Measurements from ENCODE around the gene HIGD1A.
A peak's percentile ranks its signal among the peaks of the same experiment; 100 is the strongest.

The HIGD1A gene

DNA sequence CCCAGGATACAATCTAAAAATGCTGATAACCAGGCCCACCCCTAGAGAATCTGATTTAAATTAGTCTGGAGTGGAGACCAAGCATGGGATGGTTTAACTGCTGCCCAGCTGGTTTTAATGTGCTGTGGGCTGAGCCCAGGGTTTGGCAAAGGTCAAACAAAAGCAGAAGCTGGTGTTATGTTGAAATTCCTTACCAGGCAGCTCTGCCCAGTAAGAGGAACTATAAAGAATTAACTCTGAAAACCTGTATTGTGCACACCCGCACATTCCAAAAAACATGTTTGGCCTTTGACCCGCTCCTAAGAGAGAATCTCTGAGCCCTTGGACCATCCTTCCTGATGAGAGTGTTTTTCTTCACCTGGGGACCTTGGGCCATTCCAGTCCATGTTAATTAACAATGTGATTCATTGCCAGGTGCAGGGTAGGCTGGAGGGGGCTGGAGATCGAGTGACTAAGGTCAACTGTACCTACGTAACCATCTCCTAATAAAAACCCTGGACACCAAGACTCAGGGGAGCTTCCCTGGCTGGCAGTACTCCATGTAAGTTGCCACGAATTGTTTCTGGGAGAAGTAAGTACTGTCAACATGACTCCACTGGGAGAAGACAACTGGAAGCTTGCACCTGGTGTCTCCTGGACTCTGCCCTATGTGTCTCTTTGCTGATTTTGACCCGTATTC lies 42.1 kb downstream of the HIGD1A start:
- no peak for DNase-seq (ENCODE audit: insufficient read length, low spot score)
- FAIRE-seq: no peak

DNA sequence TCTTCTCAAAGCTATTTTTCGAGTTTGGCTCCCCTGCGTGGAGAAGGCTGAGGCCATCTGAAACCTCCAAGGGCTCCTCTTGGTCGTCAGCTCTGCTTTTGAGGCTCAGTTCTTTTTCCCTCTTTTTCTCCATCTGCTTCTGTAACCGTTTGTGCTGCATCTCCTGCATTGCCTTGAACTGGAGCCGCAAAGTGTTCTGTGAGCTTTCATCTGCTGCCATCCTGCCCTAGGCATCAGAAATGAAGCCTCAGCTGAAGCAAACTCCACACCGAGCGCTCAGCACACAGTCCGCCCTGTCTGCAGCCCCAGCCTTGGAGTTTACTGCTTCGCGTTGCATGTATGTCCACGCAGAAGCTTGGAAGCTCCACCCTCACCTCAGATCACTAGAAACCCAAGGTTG lies 46.2 kb downstream of the HIGD1A start:
- DNase-seq (ENCODE audit: insufficient read length, low spot score) (no peak), FAIRE-seq (no peak)

DNA sequence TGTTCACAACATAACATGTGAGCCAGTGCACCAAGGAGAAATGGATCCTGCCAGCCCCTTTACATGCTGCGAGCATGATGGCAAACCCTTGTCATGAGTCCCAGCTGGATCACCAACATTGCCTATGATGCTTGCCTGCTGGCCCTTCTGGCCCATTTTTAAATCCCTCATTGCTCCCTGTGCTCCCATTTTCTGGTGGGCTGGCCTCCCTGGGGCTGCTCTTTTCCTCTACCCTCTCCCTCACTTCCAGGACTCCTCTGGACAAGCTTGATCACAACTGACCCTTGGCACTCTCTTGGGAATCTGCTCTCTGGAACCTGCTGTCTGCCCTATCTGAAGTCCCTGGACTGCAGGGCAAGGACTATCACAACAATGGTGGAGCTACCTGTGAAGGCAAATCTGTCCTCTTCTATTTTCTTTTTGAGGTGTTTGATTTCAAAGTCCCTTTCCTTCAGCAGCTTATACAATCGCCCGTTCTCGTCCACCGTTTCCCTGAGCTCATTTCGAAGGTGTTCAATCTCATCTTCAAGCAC lies 47.5 kb downstream of the HIGD1A start:
- FAIRE-seq (no peak), DNase-seq (ENCODE audit: insufficient read length, low spot score) (no peak)

DNA sequence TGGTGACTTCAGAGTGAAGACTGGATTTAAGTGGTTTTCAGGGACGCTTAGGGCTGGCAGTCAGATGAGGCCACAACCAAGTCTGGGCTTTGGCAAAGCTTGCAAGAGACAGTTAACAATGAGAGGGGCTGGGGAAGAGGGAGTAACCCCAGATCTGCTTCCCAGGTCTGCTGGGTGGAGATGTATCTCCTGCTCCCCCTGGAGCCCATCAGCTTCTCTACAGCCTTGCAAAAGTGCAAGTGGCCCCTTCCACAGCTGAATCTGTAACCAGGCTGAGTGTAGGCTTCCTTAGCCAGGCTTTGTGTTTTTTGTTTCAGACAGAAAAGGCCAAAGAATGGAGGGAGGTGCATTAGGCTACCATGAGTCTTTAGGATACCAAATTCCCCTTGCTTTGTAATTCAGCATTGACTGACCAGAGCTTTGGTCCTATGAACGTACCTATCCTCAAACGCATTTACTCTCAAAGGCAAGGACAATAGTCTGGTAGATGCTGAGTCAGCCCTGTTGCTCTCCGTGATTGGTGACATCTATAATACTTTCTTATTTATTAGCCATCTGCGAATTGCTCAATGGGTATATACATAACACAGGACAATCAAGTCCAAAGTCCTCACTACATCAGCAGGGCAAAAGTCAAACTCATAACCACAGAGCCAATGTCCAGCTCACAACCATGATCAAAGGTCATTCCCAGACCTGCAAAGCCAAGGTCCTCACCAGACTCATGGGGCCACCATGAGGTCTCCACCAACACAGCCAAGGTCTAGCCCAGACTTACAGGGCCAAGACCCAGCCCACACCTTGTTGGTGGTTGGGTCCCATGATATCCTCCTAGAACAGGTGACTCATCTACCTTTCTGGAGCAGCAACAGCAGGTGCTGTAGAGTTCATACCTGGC lies 48.4 kb downstream of the HIGD1A start:
- DNase-seq (ENCODE audit: insufficient read length, low spot score): no peak
- FAIRE-seq: no peak

DNA sequence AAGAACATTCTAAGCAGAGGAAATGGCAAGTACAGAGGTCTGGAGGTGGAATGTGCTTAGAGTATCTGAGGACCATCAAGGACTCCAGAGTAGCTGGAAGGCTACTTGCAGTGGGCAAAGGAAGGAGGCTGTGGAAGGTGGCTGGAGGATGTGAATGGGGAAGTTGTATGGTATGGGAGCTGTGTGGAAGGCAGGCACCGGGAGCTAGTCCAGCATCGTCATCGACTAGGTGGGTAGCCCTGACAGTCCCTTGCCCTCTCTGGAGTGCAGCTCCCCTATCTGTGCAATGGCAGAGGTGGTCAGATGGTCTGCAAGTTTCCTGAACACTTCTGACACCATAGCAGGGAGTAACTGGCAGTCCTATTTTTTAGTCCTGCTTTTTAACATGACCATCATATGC lies 50.5 kb downstream of the HIGD1A start:
- DNase-seq (ENCODE audit: insufficient read length, low spot score) (no peak), FAIRE-seq (no peak)

DNA sequence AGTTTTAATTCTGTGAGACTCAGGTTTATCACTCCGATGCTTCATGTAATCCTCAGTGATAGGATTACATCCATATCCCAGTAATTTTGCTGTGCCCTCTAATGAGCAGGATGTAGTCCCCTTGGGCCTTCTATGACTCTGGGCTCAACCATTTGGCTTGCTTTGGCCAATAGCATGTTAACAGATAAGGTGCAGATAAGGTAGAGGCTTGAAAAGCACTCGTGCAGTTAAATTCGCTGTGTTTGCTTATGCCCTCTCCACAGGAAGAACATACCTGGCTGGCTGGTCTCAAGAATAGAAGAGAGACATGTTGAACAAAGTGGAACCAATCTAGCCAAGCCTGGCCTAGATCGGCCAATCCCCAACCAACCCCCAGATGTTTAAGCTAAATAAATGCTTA lies 51.3 kb downstream of the HIGD1A start:
- DNase-seq (ENCODE audit: insufficient read length, low spot score) (no peak), FAIRE-seq (no peak)

DNA sequence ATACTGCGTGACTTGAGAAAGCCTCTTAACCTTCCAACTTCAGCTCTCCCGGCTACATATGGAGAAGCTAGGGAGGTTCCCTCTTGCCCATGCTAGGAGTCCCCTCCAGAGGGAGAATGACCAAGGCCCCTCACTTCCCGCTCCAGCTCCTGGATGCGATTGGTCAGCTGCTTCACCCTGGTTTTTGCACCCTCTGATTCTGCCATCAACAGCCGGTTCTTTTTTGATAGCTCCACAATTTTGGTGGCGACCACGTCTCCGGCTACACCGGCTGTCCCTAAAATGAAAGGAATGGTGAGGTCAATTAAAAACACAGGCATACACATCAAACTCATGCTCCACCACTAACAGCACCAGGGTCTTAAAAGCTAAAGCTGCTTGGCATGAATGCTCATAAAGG lies 51.8 kb downstream of the HIGD1A start:
- no peak for FAIRE-seq

DNA sequence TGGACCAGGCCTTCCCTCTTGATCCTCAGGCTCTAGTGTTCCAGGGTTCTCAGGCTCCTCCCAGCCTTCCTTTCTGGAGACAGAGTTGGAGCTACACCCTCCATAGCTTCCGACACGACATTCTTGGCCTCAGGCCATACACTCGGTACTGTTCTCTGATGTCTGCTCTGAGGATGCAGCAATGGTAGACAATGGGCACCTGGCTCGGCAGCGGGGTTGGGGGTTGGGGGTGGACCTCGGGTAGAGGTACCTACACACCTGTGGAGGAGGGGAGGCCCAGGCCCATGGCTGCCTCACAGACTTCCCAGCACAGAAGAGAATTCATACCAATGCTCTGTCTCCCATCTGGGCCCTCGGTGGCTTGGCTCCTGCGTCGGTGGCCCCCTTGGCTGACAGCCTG lies 52.7 kb downstream of the HIGD1A start:
- no peak for FAIRE-seq

More for the DNA sequence above, 51.8 kb downstream of the HIGD1A start:
- DNase-seq (ENCODE audit: insufficient read length, low spot score): no peak

DNA sequence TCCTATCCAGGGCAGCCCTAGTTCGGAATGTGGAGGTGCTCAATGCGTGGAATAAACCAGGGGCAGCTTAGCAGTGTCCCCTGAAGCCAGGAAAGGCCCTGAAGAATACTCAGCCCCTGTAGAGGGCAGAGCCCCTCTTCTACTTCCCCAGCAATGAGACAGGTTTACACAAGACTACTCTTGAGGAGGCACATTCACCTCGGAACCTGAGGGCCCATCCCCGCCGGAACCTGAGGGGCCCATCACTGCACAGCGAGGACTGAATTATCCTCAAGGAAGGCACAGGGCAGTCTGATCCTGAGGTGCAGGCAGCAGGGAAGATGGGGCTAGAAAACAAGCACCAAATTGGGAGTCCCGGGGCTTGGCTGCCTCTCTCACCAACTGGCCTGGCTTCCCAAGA lies 53.5 kb downstream of the HIGD1A start:
- DNase-seq (ENCODE audit: insufficient read length, low spot score) (no peak), FAIRE-seq (no peak)

More for the DNA sequence above, 52.7 kb downstream of the HIGD1A start:
- DNase-seq (ENCODE audit: insufficient read length, low spot score): no peak

DNA sequence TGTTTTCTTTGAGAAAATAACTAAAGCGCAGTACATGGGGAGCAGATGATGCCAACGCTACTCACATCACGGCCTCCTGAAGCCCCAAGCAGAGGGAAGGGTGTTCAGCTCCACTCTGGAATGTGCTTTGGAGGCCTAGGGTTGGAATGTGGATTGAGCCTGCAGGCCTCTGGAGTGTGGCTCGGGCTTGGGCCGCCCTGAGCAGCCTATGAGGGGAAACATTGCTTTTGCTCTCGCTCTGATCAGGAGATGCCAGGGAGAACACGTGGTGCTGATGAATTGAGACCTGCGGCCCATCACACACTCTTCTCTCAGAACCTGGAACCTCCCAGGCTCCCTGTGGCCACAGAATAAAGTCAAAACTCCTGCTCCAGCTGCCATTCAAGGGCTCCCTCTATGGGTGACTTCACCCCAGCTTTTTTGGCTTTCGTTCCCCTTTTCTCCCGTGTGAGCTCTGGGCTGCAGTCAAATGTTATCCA lies 54.5 kb downstream of the HIGD1A start:
- peak; percentile 8 for FAIRE-seq
- DNase-seq (ENCODE audit: insufficient read length, low spot score): no peak

DNA sequence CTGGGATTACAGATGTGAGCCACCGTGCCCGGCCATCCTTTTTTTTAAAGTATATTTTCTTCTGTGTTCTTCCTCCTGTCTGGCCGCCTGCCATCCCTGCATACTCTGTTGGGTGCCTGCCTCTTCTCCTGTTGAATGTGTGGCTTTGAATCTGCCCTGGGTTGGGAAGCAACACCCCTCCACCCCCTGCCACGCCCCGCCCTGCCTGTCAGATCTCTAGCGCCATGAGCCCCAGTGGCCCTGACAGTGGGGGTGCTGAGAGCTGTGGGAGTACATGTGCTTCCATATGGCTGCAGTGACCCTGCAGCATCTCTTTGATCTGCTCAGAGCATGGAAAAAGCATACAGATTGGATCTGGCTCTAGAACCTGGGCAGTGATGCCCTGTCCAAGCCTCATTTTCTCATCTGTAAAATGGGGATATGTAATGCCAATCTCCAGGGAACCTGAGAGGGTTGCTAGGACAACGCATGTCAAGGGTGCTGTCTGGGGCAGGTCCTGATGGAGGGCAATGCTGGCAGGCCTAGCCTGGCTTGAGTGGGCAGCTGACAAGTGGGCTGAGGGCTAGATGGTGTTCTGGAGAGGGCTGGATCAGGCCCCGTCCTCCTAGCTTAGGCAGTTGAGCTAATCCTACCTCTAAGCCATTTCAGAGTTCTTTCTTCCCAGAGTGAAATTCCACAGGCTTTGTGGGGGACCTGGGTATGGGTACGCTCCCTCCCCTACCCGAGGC lies 55.1 kb downstream of the HIGD1A start:
- DNase-seq (ENCODE audit: insufficient read length, low spot score) (no peak), FAIRE-seq (no peak)

DNA sequence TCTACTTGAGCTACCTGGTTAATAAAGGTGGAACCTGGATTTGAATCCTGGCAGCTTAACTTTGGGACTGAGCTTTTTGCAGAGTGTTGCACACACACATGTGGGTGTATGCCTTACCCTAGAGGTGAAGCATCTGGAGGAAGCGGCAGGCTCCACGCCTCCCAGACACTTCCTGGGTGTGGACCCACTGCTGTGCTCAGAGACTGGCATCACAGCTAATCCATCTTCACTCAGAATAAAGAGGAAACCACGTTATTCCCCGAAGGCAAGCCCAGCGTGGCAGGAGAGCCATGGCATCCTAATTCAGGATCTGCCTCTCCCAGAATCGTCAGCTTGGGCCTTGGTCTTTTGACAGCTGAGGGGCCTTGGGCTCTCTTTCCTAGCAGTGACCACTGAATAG lies 56.7 kb downstream of the HIGD1A start:
- no peak for DNase-seq (ENCODE audit: insufficient read length, low spot score)

DNA sequence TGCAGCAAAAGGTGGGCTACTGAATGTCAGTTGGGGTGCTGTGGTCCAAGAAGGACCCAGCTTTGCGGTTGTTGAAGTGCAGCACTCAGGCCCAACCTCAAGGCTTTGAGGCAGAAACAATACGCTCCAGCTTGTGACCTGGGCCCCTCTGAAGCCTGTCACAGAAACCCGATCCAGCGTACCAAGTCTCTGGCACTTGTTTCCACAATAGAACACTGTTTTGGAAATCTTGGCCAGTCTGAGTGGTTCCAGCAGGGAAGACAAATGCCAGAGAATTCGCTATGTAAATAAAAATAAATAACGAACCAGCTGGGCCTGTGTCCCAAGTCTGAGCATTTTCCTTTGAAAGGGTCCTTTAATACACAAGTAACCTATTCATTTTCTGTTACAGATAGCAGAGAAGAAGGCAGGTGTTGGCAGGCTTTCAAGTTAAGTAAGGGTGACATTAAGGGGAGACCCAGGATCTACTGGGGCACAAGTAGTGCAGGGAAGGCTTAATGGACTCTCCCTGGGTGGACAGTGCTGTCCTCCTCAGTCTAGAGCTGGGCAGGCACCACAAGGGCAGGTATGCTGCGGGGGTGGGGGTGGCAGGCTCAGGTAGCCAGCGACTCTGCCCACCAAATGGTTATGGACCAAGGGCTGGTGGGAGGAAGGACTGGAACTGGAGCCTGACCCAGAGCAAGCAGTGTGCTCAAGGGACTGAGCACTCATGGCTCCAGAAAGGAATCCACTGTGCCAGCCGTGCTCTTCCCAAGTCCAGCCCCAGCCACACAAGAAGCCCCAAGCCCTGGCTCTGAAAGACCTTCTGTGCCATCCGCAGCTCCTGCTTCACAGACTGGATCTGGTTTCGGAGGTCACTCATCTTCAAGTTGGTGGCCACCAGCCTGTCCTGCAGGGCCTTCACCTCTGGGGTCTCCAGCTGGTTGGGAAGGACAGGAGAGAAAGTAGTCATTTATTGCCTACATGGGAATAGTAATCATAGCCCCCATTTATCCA lies 57.5 kb downstream of the HIGD1A start:
- DNase-seq (ENCODE audit: insufficient read length, low spot score) (no peak), FAIRE-seq (no peak)

More for the DNA sequence above, 56.7 kb downstream of the HIGD1A start:
- FAIRE-seq: no peak

DNA sequence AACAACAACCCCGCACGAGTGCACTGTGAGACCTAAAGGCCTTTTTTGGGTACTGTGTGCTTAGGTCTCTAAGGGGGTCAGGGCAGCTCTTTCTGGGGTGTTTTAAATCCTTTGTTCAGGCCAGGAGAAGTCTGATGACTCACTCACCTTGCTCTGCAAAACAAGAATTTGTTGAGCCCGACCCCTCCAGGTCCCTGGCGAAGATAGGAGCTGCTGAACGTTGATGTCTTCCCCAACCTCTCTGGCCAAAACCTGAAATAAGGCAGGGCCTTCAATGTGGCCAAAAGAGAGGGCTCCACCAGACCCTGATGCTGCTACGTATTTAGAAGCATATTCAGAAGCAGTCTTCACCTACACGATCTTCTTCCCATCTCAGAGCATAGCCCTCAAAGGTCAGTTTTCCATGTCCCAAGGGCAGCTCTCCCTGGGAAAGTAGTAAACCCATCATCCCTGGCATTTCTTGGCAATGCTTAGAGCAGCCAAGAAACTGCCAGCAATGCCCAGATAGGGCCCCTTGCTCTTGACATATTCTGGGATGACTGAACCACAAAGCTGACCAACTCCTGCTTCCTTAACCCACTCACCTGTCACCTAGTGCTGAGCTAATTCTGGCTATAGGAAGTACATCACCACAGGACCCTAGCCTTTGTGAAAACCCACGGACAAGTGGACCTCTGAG lies 58.4 kb downstream of the HIGD1A start:
- no peak for FAIRE-seq
- no peak for DNase-seq (ENCODE audit: insufficient read length, low spot score)

DNA sequence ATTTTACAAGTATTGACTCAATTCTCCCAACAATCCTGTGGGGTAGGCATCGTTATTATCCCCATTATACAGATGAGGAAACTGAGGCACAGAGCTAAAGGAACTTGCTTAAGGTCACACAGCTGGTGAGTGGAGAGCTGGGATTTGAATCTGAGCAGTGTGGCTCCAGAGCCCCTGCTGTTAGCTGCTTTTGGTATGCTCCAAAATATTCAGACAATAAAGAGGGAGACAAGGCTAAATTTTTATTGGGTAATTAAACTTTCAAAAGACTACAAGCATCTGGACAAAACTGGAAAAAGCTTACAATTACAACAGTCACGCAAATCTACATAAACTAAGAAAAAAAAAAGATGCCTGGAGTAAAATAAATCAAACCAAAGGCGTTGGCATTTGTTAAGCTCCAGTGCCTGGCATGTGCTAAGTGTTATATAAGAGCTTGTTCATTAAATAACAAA lies 59.0 kb downstream of the HIGD1A start:
- DNase-seq (ENCODE audit: insufficient read length, low spot score) (no peak), FAIRE-seq (no peak)

DNA sequence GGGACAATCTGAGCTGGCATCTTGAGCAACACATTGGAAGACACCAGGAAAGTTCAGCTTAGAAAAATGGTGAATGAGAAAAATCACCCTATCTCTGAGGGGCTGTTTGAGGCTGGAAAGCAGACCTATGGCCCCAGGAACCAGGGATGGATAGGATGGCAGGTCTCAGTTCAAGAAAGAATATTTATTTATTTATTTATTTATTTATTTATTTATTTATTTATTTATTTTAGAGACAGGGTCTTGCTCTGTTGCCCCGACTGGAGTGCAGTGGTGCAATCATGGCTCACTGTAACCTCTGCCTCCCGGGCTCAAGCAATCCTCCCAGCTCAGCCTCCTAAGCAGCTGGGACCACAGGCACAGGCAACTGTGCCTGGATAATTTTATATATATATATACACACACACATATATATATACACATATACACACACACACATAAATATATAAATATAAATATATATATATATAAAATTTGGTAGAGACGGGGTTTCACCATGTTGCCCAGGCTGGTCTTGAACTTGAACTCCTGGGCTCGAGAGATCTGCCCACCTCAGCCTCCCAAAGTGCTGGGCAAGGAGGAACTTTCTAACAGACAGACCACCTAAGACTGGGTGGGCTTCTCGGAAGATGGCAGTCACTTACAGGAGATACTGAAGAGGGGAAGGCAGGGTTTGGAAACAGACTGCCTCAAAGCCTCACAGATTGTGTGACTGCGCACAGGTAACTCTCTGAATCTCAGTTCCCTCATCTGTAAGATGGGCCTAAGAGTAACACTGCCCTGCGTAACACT lies 60.9 kb downstream of the HIGD1A start:
- FAIRE-seq (no peak), DNase-seq (ENCODE audit: insufficient read length, low spot score) (no peak)

DNA sequence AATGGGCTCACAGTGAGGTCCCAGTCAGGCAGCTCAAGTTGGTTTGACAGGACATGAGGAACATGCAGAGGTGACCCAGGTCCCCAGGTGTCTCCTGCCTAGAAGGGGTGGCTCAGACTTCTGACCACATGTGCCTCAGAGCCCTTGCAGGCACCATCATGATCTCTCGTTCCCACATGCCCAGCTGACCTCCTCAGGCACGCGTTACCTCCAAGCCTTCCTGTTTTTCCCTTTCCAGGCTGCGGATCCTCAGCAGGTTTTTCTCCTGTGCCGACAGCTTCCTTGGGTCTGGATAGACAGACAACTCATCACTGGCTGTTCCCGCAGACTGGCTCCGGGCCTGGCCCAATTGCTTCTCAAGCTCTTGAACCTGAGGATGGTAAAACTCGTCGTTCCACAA lies 61.6 kb downstream of the HIGD1A start:
- FAIRE-seq: no peak
- no peak for DNase-seq (ENCODE audit: insufficient read length, low spot score)

DNA sequence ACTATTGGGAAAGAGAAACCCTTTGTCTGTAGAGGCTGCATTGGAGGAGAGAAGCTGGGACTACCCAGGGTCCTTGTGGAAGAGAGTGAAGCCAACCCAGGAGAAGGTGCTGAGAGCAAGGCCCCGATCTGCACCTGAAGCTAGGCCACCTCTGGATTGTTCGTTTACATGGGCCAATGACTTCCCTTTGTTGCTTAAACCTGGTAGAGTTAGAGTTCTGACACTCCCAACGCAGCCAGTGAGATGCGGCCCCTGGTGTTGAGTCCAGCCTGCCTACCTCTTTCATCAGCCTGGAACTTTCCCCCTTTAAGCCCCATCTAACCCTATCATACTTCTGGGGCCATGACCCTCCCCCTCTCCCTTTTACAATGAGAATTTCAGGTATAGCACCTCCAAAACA lies 62.0 kb downstream of the HIGD1A start:
- FAIRE-seq (no peak), DNase-seq (ENCODE audit: insufficient read length, low spot score) (no peak)

Data from GM19239 (cell line).